Transverse colon (tissue), 3 donors: Measurements from ENCODE around the gene QSOX2.

Experiments used
- CTCF ChIP-seq, 5 experiments: fragments of 200-600 bp in 3 of 5; fragments of 450-650 bp in 2 of 5; sonication (generic) in 3 of 5; IDR thresholded peaks; 1 replicate in 2 of 5; 2 replicates in 3 of 5; pipeline ENCODE4 v1.5.1; 2016 to 2017; ENCODE audit warnings: antibody characterized with exemption in 5 of 5, inconsistent platforms in 3 of 5, mild to moderate bottlenecking in 2 of 5, moderate library complexity in 1 of 5
- POLR2A ChIP-seq: fragments of 450-650 bp; IDR thresholded peaks from one replicate; pipeline ENCODE4 v1.6.1; 2016; ENCODE audit warnings: antibody characterized with exemption, mild to moderate bottlenecking, moderate library complexity

GRCh38 chr9:136239135-136239982 lies 6.3 kb downstream of the QSOX2 start:
- TF ChIP-seq POLR2A (no peak), CTCF (IDR thresholded peaks at IDR 0.05) (no peak)
